ENCODE measurements around the gene PSMC1.

GRCh38 chr14:90321891-90322290 lies 65.5 kb downstream of the PSMC1 start:
- TF ChIP-seq EZH2 (IDR thresholded peaks at IDR 0.05; ENCODE audit: borderline replicate concordance, low read length) (no peak), CTCF (conservative IDR thresholded peaks at IDR 0.05 in 1 of 2, IDR thresholded peaks at IDR 0.05 in 1 of 2; ENCODE audit: extremely low read depth in 1 of 2, insufficient read depth in 1 of 2, low read depth in 1 of 2, low read length in 2 of 2) (no peak)

Measured in mammary epithelial cell (primary cell).